ENCODE data around the gene MEIG1. TPM values are rescaled to one million over a fixed set of nuclear protein-coding genes. Genes with fewer than 3 reads are reported as not detected.
A peak's percentile ranks its signal among the peaks of the same experiment; 100 is the strongest.

The MEIG1 gene
- total RNA-seq, 1 donor from 2014 or later, result not detected

DNA sequence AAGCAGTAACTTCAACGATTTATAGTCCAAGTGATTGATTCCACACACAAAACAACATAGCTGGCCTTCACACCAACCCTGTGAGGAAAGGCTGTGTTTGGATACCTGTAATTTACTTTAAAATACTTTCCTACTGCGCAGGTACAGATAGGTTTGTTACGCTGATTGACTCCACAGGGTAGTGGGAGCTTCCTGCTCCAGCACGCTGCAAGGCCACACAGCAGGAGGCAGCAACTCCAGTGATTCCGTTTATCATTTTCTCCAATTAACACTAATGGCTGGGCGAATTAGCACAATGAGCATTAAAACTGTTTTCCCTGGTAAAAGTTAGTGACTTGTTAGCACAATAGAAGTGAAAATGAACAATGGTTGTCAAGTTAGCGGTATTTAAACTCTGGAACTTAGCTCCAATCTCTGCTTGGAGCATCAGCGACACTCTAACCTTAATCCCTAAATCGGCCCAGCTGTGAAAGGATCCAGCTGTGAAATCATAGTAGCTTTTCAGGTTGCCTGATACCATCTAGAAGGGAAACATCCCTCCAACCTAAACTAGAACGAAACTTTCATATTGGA, 6.3 kb upstream of the MEIG1 start:
- H3K4me3 Mint-ChIP-seq, result peak overlapping the region; percentile 91
- Histone ChIP-seq H3K4me1 (peaks cover 9% of the 10 kb centered on the region), H2AFZ (replicated peaks) (peak overlapping the region; percentile 96), H3K27ac (no peak overlapping the region), H3K9ac (no peak overlapping the region), H3F3A (ENCODE audit: low read depth) (peaks cover 22% of the 10 kb centered on the region), H3K36me3 (no peaks in the 10 kb centered on the region), H3K4me3 (peak overlapping the region; percentile 63), H4K20me1 (ENCODE audit: low read depth) (peaks cover 6% of the 10 kb centered on the region), H3K27me3 (no peaks in the 10 kb centered on the region), H3K79me2 (ENCODE audit: low read depth) (peaks cover 20% of the 10 kb centered on the region), H3K9me3 (ENCODE audit: low read depth) (no peaks in the 10 kb centered on the region), H3K4me2 (peak overlapping the region; percentile 82)
- H3K4me1 Mint-ChIP-seq, result peaks cover 22% of the 10 kb centered on the region
- peaks cover 2% of the 10 kb centered on the region for H3K27me3 Mint-ChIP-seq (ENCODE audit: insufficient read depth, low read depth)
- TF ChIP-seq, protein P1, sequence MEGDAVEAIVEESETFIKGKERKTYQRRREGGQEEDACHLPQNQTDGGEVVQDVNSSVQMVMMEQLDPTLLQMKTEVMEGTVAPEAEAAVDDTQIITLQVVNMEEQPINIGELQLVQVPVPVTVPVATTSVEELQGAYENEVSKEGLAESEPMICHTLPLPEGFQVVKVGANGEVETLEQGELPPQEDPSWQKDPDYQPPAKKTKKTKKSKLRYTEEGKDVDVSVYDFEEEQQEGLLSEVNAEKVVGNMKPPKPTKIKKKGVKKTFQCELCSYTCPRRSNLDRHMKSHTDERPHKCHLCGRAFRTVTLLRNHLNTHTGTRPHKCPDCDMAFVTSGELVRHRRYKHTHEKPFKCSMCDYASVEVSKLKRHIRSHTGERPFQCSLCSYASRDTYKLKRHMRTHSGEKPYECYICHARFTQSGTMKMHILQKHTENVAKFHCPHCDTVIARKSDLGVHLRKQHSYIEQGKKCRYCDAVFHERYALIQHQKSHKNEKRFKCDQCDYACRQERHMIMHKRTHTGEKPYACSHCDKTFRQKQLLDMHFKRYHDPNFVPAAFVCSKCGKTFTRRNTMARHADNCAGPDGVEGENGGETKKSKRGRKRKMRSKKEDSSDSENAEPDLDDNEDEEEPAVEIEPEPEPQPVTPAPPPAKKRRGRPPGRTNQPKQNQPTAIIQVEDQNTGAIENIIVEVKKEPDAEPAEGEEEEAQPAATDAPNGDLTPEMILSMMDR (IDR thresholded peaks at IDR 0.05), result no peak
- TF ChIP-seq EZH2 (IDR thresholded peaks at IDR 0.05), result no peak
- no peak for TF ChIP-seq EZH2phosphoT487 (IDR thresholded peaks at IDR 0.05)
- H3K36me3 Mint-ChIP-seq, result no peaks in the 10 kb centered on the region
- no peak overlapping the region for H3K27ac Mint-ChIP-seq
- no peaks in the 10 kb centered on the region for H3K9me3 Mint-ChIP-seq
- peak; percentile 58 for DNase-seq (ENCODE audit: low spot score)

DNA sequence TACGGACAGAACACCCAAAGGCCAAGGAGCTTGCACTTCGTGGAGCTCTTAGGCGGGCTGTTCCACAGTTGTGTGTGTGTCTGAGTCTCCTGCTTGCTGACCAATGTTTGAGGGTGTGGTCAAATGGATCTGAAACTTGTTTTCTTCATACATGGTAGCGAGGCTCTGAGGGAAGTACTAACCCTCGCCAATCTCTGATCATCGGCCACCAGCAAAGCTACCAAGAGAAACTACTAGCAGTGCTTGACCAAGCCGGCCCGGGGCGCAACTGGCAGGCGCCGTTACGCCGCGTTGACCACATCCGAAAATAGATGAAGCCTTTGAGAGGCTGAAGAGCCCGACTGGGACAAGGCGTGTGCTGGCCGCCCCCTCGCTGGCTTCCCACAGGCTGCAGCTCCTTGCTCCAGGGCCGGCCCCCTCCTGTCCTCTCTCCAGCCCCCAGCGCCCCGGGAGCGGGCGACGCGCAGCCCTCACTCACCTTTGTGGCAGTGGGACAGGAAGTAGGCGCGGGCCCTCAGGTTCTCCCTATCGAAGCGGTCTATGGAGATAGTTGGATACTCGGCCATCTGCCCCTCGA, 5.7 kb upstream of the MEIG1 start:
- peaks cover 2% of the 10 kb centered on the region for H3K27me3 Mint-ChIP-seq (ENCODE audit: insufficient read depth, low read depth)
- no peaks in the 10 kb centered on the region for H3K27me3 ChIP-seq
- H3K79me2 ChIP-seq (ENCODE audit: low read depth), result peaks cover 20% of the 10 kb centered on the region

DNA sequence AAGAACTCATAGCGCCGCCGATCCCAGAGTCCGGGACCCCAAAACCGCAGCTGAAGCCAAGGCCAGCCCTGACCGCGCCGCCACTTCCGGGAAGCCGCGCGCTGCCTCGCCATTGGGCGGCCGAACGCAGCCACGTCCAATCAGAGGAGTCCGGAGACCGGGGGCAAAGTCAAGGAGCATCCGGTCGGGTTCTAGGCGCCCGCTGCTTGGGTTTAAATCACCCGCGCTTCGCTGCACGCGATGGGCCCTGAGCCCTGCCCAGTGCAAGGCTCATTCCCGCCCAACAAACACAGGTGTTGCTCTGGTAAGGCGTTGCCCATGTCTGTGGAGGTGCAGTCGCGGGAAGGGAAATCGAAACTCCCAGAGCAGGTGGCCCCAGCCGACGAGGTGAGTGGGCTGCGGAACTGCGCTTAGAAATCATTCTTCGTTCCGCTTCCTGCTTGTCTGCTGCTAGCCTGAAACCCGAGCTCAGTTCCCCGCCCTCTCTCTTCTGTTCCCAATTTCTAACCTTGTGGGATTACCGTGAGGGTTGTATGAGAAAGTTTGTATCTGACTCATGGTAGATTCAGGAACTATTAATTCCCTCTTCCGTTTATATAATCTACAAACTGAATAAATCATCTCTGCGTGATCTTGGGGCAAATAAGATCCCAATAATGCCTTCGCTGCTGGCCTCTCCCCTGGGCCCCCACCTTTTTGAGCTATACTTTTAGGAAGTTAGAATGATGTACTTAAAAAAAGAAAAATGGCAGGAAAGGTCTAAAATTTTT, 5.0 kb upstream of the MEIG1 start, which contains the start of gene DCLRE1C:
DCLRE1C (minus strand) TSS at position 96 of the 770 bp plus-strand sequence; CDS start at position 10, 86 bp downstream.
- Mint-ChIP-seq H3K9me3 (no peaks in the 10 kb centered on the region), H3K4me3 (peak within 1 kb of the TSS; percentile 91), H3K36me3 (no peaks in the 10 kb centered on the region), H3K4me1 (peaks cover 25% of the 10 kb centered on the region), H3K27ac (peak within 1 kb of the TSS; percentile 40), H3K27me3 (ENCODE audit: insufficient read depth, low read depth) (peaks cover 2% of the 10 kb centered on the region)
- peak within 1 kb of the TSS; percentile 82 for H3K4me2 ChIP-seq
- peaks cover 9% of the 10 kb centered on the region for H3K4me1 ChIP-seq
- H4K20me1 ChIP-seq (ENCODE audit: low read depth), result peaks cover 6% of the 10 kb centered on the region
- DNase-seq (ENCODE audit: low spot score), result peak; percentile 90
- no peaks in the 10 kb centered on the region for H3K36me3 ChIP-seq
- TF ChIP-seq EZH2 (IDR thresholded peaks at IDR 0.05) (no peak), EZH2phosphoT487 (IDR thresholded peaks at IDR 0.05) (no peak)
- TF ChIP-seq, protein P1 (IDR thresholded peaks at IDR 0.05), result no peak
- H3K9ac ChIP-seq, result peak within 1 kb of the TSS; percentile 16
- H2AFZ ChIP-seq (replicated peaks), result peak within 1 kb of the TSS; percentile 96
- H3F3A ChIP-seq (ENCODE audit: low read depth), result peaks cover 22% of the 10 kb centered on the region
- H3K4me3 ChIP-seq, result peak within 1 kb of the TSS; percentile 63
- peaks cover 20% of the 10 kb centered on the region for H3K79me2 ChIP-seq (ENCODE audit: low read depth)
- no peaks in the 10 kb centered on the region for H3K27me3 ChIP-seq
- no peaks in the 10 kb centered on the region for H3K9me3 ChIP-seq (ENCODE audit: low read depth)
- no peak within 1 kb of the TSS for H3K27ac ChIP-seq

More for the DNA sequence above, 5.7 kb upstream of the MEIG1 start:
- peak overlapping the region; percentile 63 for H3K4me3 ChIP-seq
- peaks cover 6% of the 10 kb centered on the region for H4K20me1 ChIP-seq (ENCODE audit: low read depth)
- Mint-ChIP-seq H3K4me3 (peak overlapping the region; percentile 91), H3K9me3 (no peaks in the 10 kb centered on the region), H3K36me3 (no peaks in the 10 kb centered on the region), H3K27ac (no peak overlapping the region), H3K4me1 (peaks cover 22% of the 10 kb centered on the region)
- peak overlapping the region; percentile 96 for H2AFZ ChIP-seq (replicated peaks)
- H3K36me3 ChIP-seq, result no peaks in the 10 kb centered on the region
- H3K9ac ChIP-seq, result peak overlapping the region; percentile 16
- DNase-seq (ENCODE audit: low spot score), result peak; percentile 66
- H3K9me3 ChIP-seq (ENCODE audit: low read depth), result no peaks in the 10 kb centered on the region
- no peak overlapping the region for H3K27ac ChIP-seq
- H3F3A ChIP-seq (ENCODE audit: low read depth), result peaks cover 22% of the 10 kb centered on the region
- peak overlapping the region; percentile 82 for H3K4me2 ChIP-seq
- TF ChIP-seq EZH2 (IDR thresholded peaks at IDR 0.05), result no peak
- TF ChIP-seq, protein P1 (IDR thresholded peaks at IDR 0.05), result no peak
- TF ChIP-seq EZH2phosphoT487 (IDR thresholded peaks at IDR 0.05), result no peak
- peaks cover 9% of the 10 kb centered on the region for H3K4me1 ChIP-seq
